HCT116 (cell line): ENCODE data around the gene LRRN2. TPM values are rescaled to one million over a fixed set of nuclear protein-coding genes. Genes with fewer than 3 reads are reported as not detected.

Source experiments
- ATAC-seq: fragments of 200-7000 bp; cut with Tn5 transposase; 2 replicates; pipeline ENCODE4 v1.9.1; 2020; ENCODE audit warnings: mild to moderate bottlenecking, moderate library complexity
- BruUV-seq: library from RNA; stranded (reverse); fragments of 400-500 nt; replicated peaks from 2 replicates; lab custom pipeline; 2021; lab: Mats Ljungman, UMichigan
- CTCF ChIA-PET: fragments of 300-600 bp; sonication (Branson Sonifier 250); formaldehyde crosslinking; loops from one replicate; lab custom pipeline; 2021; ENCODE audit warnings: antibody characterized with exemption; lab: Charles Lee
- POLR2A ChIA-PET: fragments of 300-600, 350-600 bp; sonication (Branson Sonifier 250); formaldehyde crosslinking; loops from one replicate; lab custom pipeline; 2021; ENCODE audit warnings: antibody characterized with exemption; lab: Charles Lee
- RAD21 ChIA-PET, 2 experiments: fragments of 300-600 bp; sonication (Branson Sonifier 250); formaldehyde crosslinking; loops; one replicate each; lab custom pipeline; 2023; ENCODE audit warnings: low total read pairs in 2 of 2; ENCODE audit not compliant: uncharacterized antibody in 2 of 2, unreplicated experiment in 2 of 2, low non-redundant PET in 1 of 2; lab: Charles Lee
- DNase-seq: peaks from one replicate; pipeline ENCODE4 v3.0.0-alpha.2; 2010; ENCODE audit warnings: low read depth, low spot score
- H2AFZ ChIP-seq: fragments of 200-600 bp; shearing (Covaris generic), sonication (generic); 2 replicates; pipeline ENCODE4 v1.6.1; 2017; ENCODE audit warnings: low read depth, mixed run types, mixed read lengths, antibody characterized with exemption, low read length; ENCODE audit not compliant: poor library complexity, severe bottlenecking
- H3K27ac ChIP-seq: 2 replicates; pipeline ENCODE4 v1.5.1; 2012; ENCODE audit warnings: low read depth, low read length
- H3K27me3 ChIP-seq: fragments of 200-600 bp; sonication (generic); 2 replicates; pipeline ENCODE4 v1.6.1; 2016; ENCODE audit warnings: mixed run types, low read length, mixed read lengths; ENCODE audit not compliant: insufficient read depth
- H3K36me3 ChIP-seq, 2 experiments: fragments of 200-500 bp in 1 of 2; fragments of 200-600 bp in 1 of 2; sonication (Bioruptor generic) in 1 of 2; sonication (generic) in 1 of 2; 2 replicates each; pipeline versions ENCODE4 v1.5.1 to v1.6.1; 2014 to 2016; ENCODE audit warnings: low read length in 2 of 2, inconsistent platforms in 1 of 2, mixed read lengths in 1 of 2, mixed run types in 1 of 2; ENCODE audit not compliant: insufficient read depth in 2 of 2, control insufficient read depth in 1 of 2
- H3K4me1 ChIP-seq, 2 experiments: fragments of 200-600 bp in 1 of 2; sonication (generic) in 1 of 2; 2 replicates each; pipeline versions ENCODE4 v1.5.1 to v1.6.1; 2012 to 2017; ENCODE audit warnings: low read length in 2 of 2, inconsistent platforms in 1 of 2, mild to moderate bottlenecking in 1 of 2, mixed read lengths in 1 of 2, mixed run types in 1 of 2, moderate library complexity in 1 of 2; ENCODE audit not compliant: insufficient read depth in 2 of 2, control insufficient read depth in 1 of 2
- H3K4me2 ChIP-seq: fragments of 200-600 bp; sonication (generic); 2 replicates; pipeline ENCODE4 v1.6.1; 2017; ENCODE audit warnings: mixed run types, low read length, mixed read lengths
- H3K4me3 ChIP-seq, 2 experiments: fragments of 200-600 bp in 1 of 2; sonication (generic) in 1 of 2; replicated peaks in 1 of 2; 2 replicates each; pipeline ENCODE4 v1.5.1; 2011 to 2016; ENCODE audit warnings: low read length in 2 of 2, control low read depth in 1 of 2, low read depth in 1 of 2, mild to moderate bottlenecking in 1 of 2, mixed read lengths in 1 of 2, mixed run types in 1 of 2
- H3K79me2 ChIP-seq: fragments of 200-600 bp; sonication (generic); 2 replicates; pipeline ENCODE4 v1.6.1; 2017; ENCODE audit warnings: mild to moderate bottlenecking, mixed run types, low read length, moderate library complexity, mixed read lengths; ENCODE audit not compliant: insufficient read depth
- H3K9ac ChIP-seq: fragments of 200-600 bp; sonication (generic); 2 replicates; pipeline ENCODE4 v1.6.1; 2016; ENCODE audit warnings: low read length, mixed read lengths
- H3K9me2 ChIP-seq: fragments of 200-600 bp; sonication (generic), shearing (Covaris generic); 2 replicates; pipeline ENCODE4 v1.6.1; 2017; ENCODE audit warnings: mixed run types, mild to moderate bottlenecking, moderate library complexity; ENCODE audit not compliant: insufficient read depth
- H3K9me3 ChIP-seq, 2 experiments: fragments of 200-500 bp in 1 of 2; fragments of 200-600 bp in 1 of 2; sonication (Bioruptor generic) in 1 of 2; sonication (generic) in 1 of 2; 2 replicates each; pipeline ENCODE4 v1.6.1; 2014 to 2017; ENCODE audit warnings: low read length in 2 of 2, mixed read lengths in 2 of 2, inconsistent platforms in 1 of 2, low read depth in 1 of 2, mild to moderate bottlenecking in 1 of 2, mixed run types in 1 of 2, moderate library complexity in 1 of 2; ENCODE audit not compliant: control insufficient read depth in 1 of 2, insufficient read depth in 1 of 2
- H4K20me1 ChIP-seq: fragments of 200-600 bp; sonication (generic), shearing (Covaris generic); 2 replicates; pipeline ENCODE4 v1.6.1; 2017; ENCODE audit warnings: mixed run types, mild to moderate bottlenecking, moderate library complexity; ENCODE audit not compliant: insufficient read depth
- ATF3 ChIP-seq: IDR thresholded peaks from 2 replicates; pipeline ENCODE4 v1.6.1; 2012
- CTCF ChIP-seq, 3 experiments: fragments of 200-600 bp in 1 of 3; sonication (generic) in 1 of 3; IDR thresholded peaks in 2 of 3; conservative IDR thresholded peaks in 1 of 3; 2 replicates each; pipeline ENCODE4 v1.5.1; 2012 to 2017; ENCODE audit warnings: low read depth in 2 of 3, low read length in 2 of 3, antibody characterized with exemption in 1 of 3, borderline replicate concordance in 1 of 3, control low read depth in 1 of 3, mild to moderate bottlenecking in 1 of 3, mixed read lengths in 1 of 3, mixed run types in 1 of 3, moderate library complexity in 1 of 3; ENCODE audit not compliant: insufficient read depth in 1 of 3
- EGR1 ChIP-seq: IDR thresholded peaks from 2 replicates; pipeline ENCODE4 v1.6.1; 2012; ENCODE audit warnings: low read depth
- EZH2 ChIP-seq: fragments of 200-600 bp; sonication (generic); IDR thresholded peaks from 2 replicates; pipeline ENCODE4 v1.6.1; 2017; ENCODE audit warnings: antibody characterized with exemption, mixed run types
- EZH2phosphoT487 ChIP-seq: fragments of 200-600 bp; IDR thresholded peaks from 2 replicates; pipeline ENCODE4 v1.6.1; 2018; ENCODE audit warnings: antibody characterized with exemption, borderline replicate concordance
- FOSL1 ChIP-seq: IDR thresholded peaks from 2 replicates; pipeline ENCODE4 v1.6.1; 2012; ENCODE audit warnings: low read depth
- MAX ChIP-seq: IDR thresholded peaks from 2 replicates; pipeline ENCODE4 v1.6.1; 2012
- POLR2A ChIP-seq: IDR thresholded peaks from 2 replicates; pipeline ENCODE4 v1.7.0; 2011; ENCODE audit warnings: borderline replicate concordance; ENCODE audit not compliant: insufficient read depth, insufficient read length; ENCODE audit errors: extremely low read depth
- REST ChIP-seq: IDR thresholded peaks from 2 replicates; pipeline ENCODE4 v1.6.1; 2012; ENCODE audit warnings: low read depth
- SP1 ChIP-seq: IDR thresholded peaks from 2 replicates; pipeline ENCODE4 v1.6.1; 2012; ENCODE audit warnings: low read depth
- TCF7L2 ChIP-seq: IDR thresholded peaks from 2 replicates; pipeline ENCODE4 v1.7.0; 2011; ENCODE audit warnings: borderline replicate concordance, inconsistent platforms; ENCODE audit not compliant: insufficient read depth, insufficient read length; ENCODE audit errors: extremely low read depth
- YY1 ChIP-seq: IDR thresholded peaks from 2 replicates; pipeline ENCODE4 v1.6.1; 2011; ENCODE audit warnings: low read length, low read depth, moderate library complexity, mild to moderate bottlenecking; ENCODE audit not compliant: insufficient replicate concordance; ENCODE audit errors: extremely low read depth
- ZNF274 ChIP-seq: fragments of 200-500 bp; sonication (Bioruptor generic); IDR thresholded peaks from 2 replicates; pipeline ENCODE4 v1.6.1; 2014; ENCODE audit warnings: mild to moderate bottlenecking, low read depth, low read length, inconsistent platforms
- intact Hi-C: fragments of 100-400 bp; cut with micrococcal nuclease; formaldehyde crosslinking; loops from 2 replicates; pipeline ENCODE4 v1.10.0; 2022
- total RNA-seq: library from RNA; stranded (reverse); gene quantifications from one replicate; pipeline ENCODE4 v1.2.1, GENCODE V29; 2021; ENCODE audit not compliant: unreplicated experiment

The LRRN2 gene
- total RNA-seq, 1 experiment from 2014 or later: 3.2 TPM

GRCh38 chr1:204672482-204673121 lies 12.9 kb downstream of the LRRN2 start:
- H3K9ac ChIP-seq: no peak overlapping the region
- no peak overlapping the region for H3K4me2 ChIP-seq
- H3K27me3 ChIP-seq: no peaks in the 10 kb centered on the region
- intact Hi-C loops: no loop called here
- no peaks in the 10 kb centered on the region for H3K9me3 ChIP-seq
- no peaks in the 10 kb centered on the region for H3K9me2 ChIP-seq
- H2AFZ ChIP-seq: no peak overlapping the region
- ATAC-seq: no peak
- BruUV-seq: no TSS peak
- no peaks in the 10 kb centered on the region for H4K20me1 ChIP-seq
- no peak for TF ChIP-seq ATF3
- TF ChIP-seq POLR2A: no peak
- TF ChIP-seq FOSL1: no peak
- TF ChIP-seq SP1: no peak
- no peak for TF ChIP-seq MAX
- TF ChIP-seq CTCF (IDR thresholded peaks at IDR 0.05 in 2 of 3, conservative IDR thresholded peaks at IDR 0.05 in 1 of 3; ENCODE audit: borderline replicate concordance in 1 of 3, insufficient read depth in 1 of 3, low read depth in 2 of 3, low read length in 2 of 3): no peak
- no peak for TF ChIP-seq TCF7L2
- TF ChIP-seq EZH2phosphoT487: no peak
- TF ChIP-seq REST: no peak
- TF ChIP-seq EZH2: no peak
- no peak for TF ChIP-seq YY1
- TF ChIP-seq ZNF274: no peak
- TF ChIP-seq EGR1: no peak
- TF ChIP-seq, all 23 proteins: peak for 0
- ChIA-PET CTCF (no interaction called here), POLR2A (no interaction called here), RAD21 (no interaction called here)
- Histone ChIP-seq H3K36me3 (no peaks in the 10 kb centered on the region), H3K4me3 (no peak overlapping the region), H3K27ac (no peak overlapping the region), H3K79me2 (no peaks in the 10 kb centered on the region), H3K4me1 (peaks cover 4 to 12% of the 10 kb centered on the region in 2 experiments; a peak in 2 of 4 replicates)
- DNase-seq: no peak
